Right lobe of liver (tissue), 6 donors: ENCODE measurements around the gene PYGO1. TPM values are rescaled to one million over a fixed set of nuclear protein-coding genes. Genes with fewer than 3 reads are reported as not detected.

Experiments
- ATAC-seq, 4 donors: fragments of 200-7000 bp; cut with Tn5 transposase; one replicate each; pipeline ENCODE4 v1.9.1; 2020; ENCODE audit warnings: mild to moderate bottlenecking in 4 of 4, moderate library complexity in 4 of 4
- DNase-seq, 3 donors: peaks; one replicate each; pipeline ENCODE4 v3.0.0-alpha.2; 2020
- H3K27ac ChIP-seq, 3 donors: fragments of 200-600 bp; one replicate each; pipeline ENCODE4 v1.8.0; 2022
- H3K27me3 ChIP-seq, 2 donors: fragments of 200-600 bp; one replicate each; pipeline ENCODE4 v1.8.0; 2022
- H3K36me3 ChIP-seq, 4 donors: fragments of 200-600 bp; sonication (generic) in 1 of 4; one replicate each; pipeline versions ENCODE4 v1.5.1 to v1.8.0; 2017 to 2022; ENCODE audit warnings: control low read depth in 1 of 4
- H3K4me1 ChIP-seq, 4 donors: fragments of 200-600 bp; sonication (generic) in 1 of 4; one replicate each; pipeline versions ENCODE4 v1.5.1 to v1.8.0; 2017 to 2022; ENCODE audit warnings: control low read depth in 1 of 4
- H3K4me3 ChIP-seq, 3 donors: fragments of 200-600 bp; one replicate each; pipeline ENCODE4 v1.8.0; 2022
- H3K9me3 ChIP-seq, 4 donors: fragments of 200-600 bp; sonication (generic) in 1 of 4; one replicate each; pipeline versions ENCODE4 v1.5.1 to v1.8.0; 2017 to 2022; ENCODE audit warnings: control low read depth in 1 of 4
- CTCF ChIP-seq, 4 donors: fragments of 200-600 bp in 3 of 4; fragments of 450-650 bp in 1 of 4; IDR thresholded peaks; one replicate each; pipeline versions ENCODE4 v1.5.1 to v1.8.0; 2016 to 2022; ENCODE audit warnings: antibody characterized with exemption in 4 of 4, mild to moderate bottlenecking in 2 of 4
- POLR2A ChIP-seq: fragments of 450-650 bp; IDR thresholded peaks from one replicate; pipeline ENCODE4 v1.6.1; 2017; ENCODE audit warnings: antibody characterized with exemption, mild to moderate bottlenecking
- WGBS: methylation state at CpG from one replicate; pipeline ENCODE4 v1.1.6; 2018; ENCODE audit warnings: low coverage, low lambda C conversion rate; ENCODE audit not compliant: insufficient coverage; ENCODE audit errors: missing lambda C conversion rate; 5-methylcytosine and 5-hydroxymethylcytosine counted together
- intact Hi-C, 2 donors: fragments of 100-400 bp; cut with DNase I; formaldehyde crosslinking; loops; one replicate each; pipeline versions ENCODE4 v1.11.2 to v1.14.1; 2022
- total RNA-seq, 6 experiments: library from RNA; depleted of rRNA in 2 of 6; stranded (reverse); fragments of >200 nt in 2 of 6; fragmentation: NEBNext Ultra II Directional in 3 of 6; extraction: Animal tissue kit (Norgen Biotek cat#: 25700) in 3 of 6; gene quantifications; one replicate each; pipeline versions ENCODE4 v1.1.0 to v1.2.4, GENCODE V29; 2016 to 2023
- donor health status: DM: no; HTN: yes; CAD: no.
- donor health status: DM: no; HTN: no; CAD: no.
- donor health status: DM: no; HTN: no; CAD: no.
- donor health status: DM: no; HTN: yes; CAD: no.
- donor health status: DM: no; HTN: yes; CAD: no.

Gene PYGO1
- total RNA-seq, 6 experiments from 2014 or later: 0.09 to 0.27 (median 0.19) TPM

- ATAC-seq: no peak
Observed at GRCh38 chr15:55586808-55587207, 1.3 kb downstream of the PYGO1 start.

GRCh38 chr15:55576943-55577342 lies 11.2 kb downstream of the PYGO1 start:
- intact Hi-C loops: no loop called here
- WGBS: 46% methylated on average over 6 of the region's 6 CpGs
- no peaks in the 10 kb centered on the region for H3K4me1 ChIP-seq
- DNase-seq: no peak
- H3K36me3 ChIP-seq: no peaks in the 10 kb centered on the region
- H3K27ac ChIP-seq: no peak overlapping the region
- no peak for TF ChIP-seq CTCF (IDR thresholded peaks at IDR 0.05)
- no peak for TF ChIP-seq POLR2A
- H3K9me3 ChIP-seq: no peaks in the 10 kb centered on the region
- H3K27me3 ChIP-seq: peaks cover 0 to 13% of the 10 kb centered on the region in 2 donors
- ATAC-seq: no peak
- H3K4me3 ChIP-seq: no peak overlapping the region

More at GRCh38 chr15:55586808-55587207, 1.3 kb downstream of the PYGO1 start:
- no peak for TF ChIP-seq CTCF (IDR thresholded peaks at IDR 0.05)
- TF ChIP-seq POLR2A: no peak
- Histone ChIP-seq H3K36me3 (no peaks in the 10 kb centered on the region), H3K27ac (no peak overlapping the region), H3K4me1 (peaks cover 0 to 4% (median 0%) of the 10 kb centered on the region in 4 donors), H3K9me3 (no peaks in the 10 kb centered on the region), H3K27me3 (no peaks in the 10 kb centered on the region), H3K4me3 (no peak overlapping the region)
- intact Hi-C loops: no loop called here
- DNase-seq: no peak
- 72% methylated on average over 2 of the region's 3 CpGs for WGBS

GRCh38 chr15:55574096-55574495 lies 14.0 kb downstream of the PYGO1 start:
- Histone ChIP-seq H3K36me3 (no peaks in the 10 kb centered on the region), H3K27me3 (peaks cover 0 to 13% of the 10 kb centered on the region in 2 donors), H3K4me1 (no peaks in the 10 kb centered on the region), H3K4me3 (no peak overlapping the region), H3K27ac (no peak overlapping the region), H3K9me3 (no peaks in the 10 kb centered on the region)
- TF ChIP-seq POLR2A (no peak), CTCF (IDR thresholded peaks at IDR 0.05) (no peak)
- intact Hi-C loops: no loop called here
- no peak for DNase-seq
- WGBS: 50% methylated on average over 2 of the region's 2 CpGs
- no peak for ATAC-seq

GRCh38 chr15:55573224-55573623 lies 14.9 kb downstream of the PYGO1 start:
- TF ChIP-seq POLR2A (no peak), CTCF (IDR thresholded peaks at IDR 0.05) (no peak)
- no peaks in the 10 kb centered on the region for H3K4me1 ChIP-seq
- ATAC-seq: no peak
- no peak overlapping the region for H3K4me3 ChIP-seq
- H3K9me3 ChIP-seq: no peaks in the 10 kb centered on the region
- no peak for DNase-seq
- intact Hi-C loops: no loop called here
- peaks cover 0 to 6% of the 10 kb centered on the region in 2 donors for H3K27me3 ChIP-seq
- no peak overlapping the region for H3K27ac ChIP-seq
- H3K36me3 ChIP-seq: no peaks in the 10 kb centered on the region
